Liver (tissue), 9 donors: ENCODE measurements around the gene ZMYM2. TPM values are rescaled to one million over a fixed set of nuclear protein-coding genes. Genes with fewer than 3 reads are reported as not detected.

Experiments
- DNase-seq: peaks from one replicate; pipeline ENCODE4 v3.0.0-alpha.2; 2017; ENCODE audit warnings: low spot score
- H3K27ac ChIP-seq, 2 donors: one replicate each; pipeline ENCODE4 v1.7.0; 2013; ENCODE audit warnings: inconsistent platforms in 2 of 2, low read length in 2 of 2, control low read depth in 1 of 2, low read depth in 1 of 2, mild to moderate bottlenecking in 1 of 2
- H3K27me3 ChIP-seq, 4 donors: one replicate each; pipeline versions ENCODE4 v1.6.1 to v1.7.0; 2013; ENCODE audit warnings: low read length in 3 of 4, inconsistent platforms in 1 of 4, mild to moderate bottlenecking in 1 of 4, moderate library complexity in 1 of 4; ENCODE audit not compliant: control insufficient read depth in 4 of 4, insufficient read depth in 4 of 4
- H3K36me3 ChIP-seq, 4 donors: one replicate each; pipeline versions ENCODE4 v1.6.1 to v1.7.0; 2013; ENCODE audit warnings: low read length in 3 of 4, mild to moderate bottlenecking in 3 of 4, low read depth in 1 of 4, moderate library complexity in 1 of 4; ENCODE audit not compliant: control insufficient read depth in 4 of 4, insufficient read depth in 3 of 4
- H3K4me1 ChIP-seq, 4 donors: one replicate each; pipeline versions ENCODE4 v1.6.1 to v1.7.0; 2013; ENCODE audit warnings: low read length in 3 of 4, mild to moderate bottlenecking in 3 of 4, moderate library complexity in 1 of 4; ENCODE audit not compliant: control insufficient read depth in 4 of 4, insufficient read depth in 4 of 4
- H3K4me3 ChIP-seq, 3 donors: one replicate each; pipeline versions ENCODE4 v1.6.1 to v1.7.0; 2013; ENCODE audit warnings: low read length in 3 of 3, control low read depth in 1 of 3, low read depth in 1 of 3, mild to moderate bottlenecking in 1 of 3
- H3K9ac ChIP-seq, 2 donors: one replicate each; pipeline ENCODE4 v1.7.0; 2013; ENCODE audit warnings: low read length in 2 of 2, mild to moderate bottlenecking in 2 of 2, moderate library complexity in 2 of 2, control low read depth in 1 of 2, low read depth in 1 of 2
- H3K9me3 ChIP-seq, 4 donors: one replicate each; pipeline versions ENCODE4 v1.6.1 to v1.7.0; 2013; ENCODE audit warnings: low read length in 3 of 4; ENCODE audit not compliant: control insufficient read depth in 4 of 4
- ATF3 ChIP-seq: IDR thresholded peaks from 2 replicates; pipeline ENCODE4 v1.6.1; 2016; ENCODE audit warnings: antibody characterized with exemption
- CTCF ChIP-seq: fragments of 150-350 bp; IDR thresholded peaks from 2 replicates; pipeline ENCODE4 v1.5.1; 2017; ENCODE audit warnings: improper control_type of control experiment, low read depth, low read length; ENCODE audit not compliant: missing input control
- EGR1 ChIP-seq, 2 donors: IDR thresholded peaks; 2 replicates each; pipeline ENCODE4 v1.6.1; 2016 to 2018; ENCODE audit warnings: antibody characterized with exemption in 2 of 2, low read depth in 2 of 2
- FOXA1 ChIP-seq: IDR thresholded peaks from 2 replicates; pipeline ENCODE4 v1.6.1; 2016; ENCODE audit warnings: antibody characterized with exemption
- FOXA2 ChIP-seq: IDR thresholded peaks from 2 replicates; pipeline ENCODE4 v1.6.1; 2016; ENCODE audit warnings: antibody characterized with exemption
- GABPA ChIP-seq, 2 donors: IDR thresholded peaks in 1 of 2; conservative IDR thresholded peaks in 1 of 2; 2 replicates each; pipeline ENCODE4 v1.6.1; 2016; ENCODE audit warnings: antibody characterized with exemption in 2 of 2, mild to moderate bottlenecking in 1 of 2, moderate library complexity in 1 of 2
- HNF4A ChIP-seq, 2 donors: conservative IDR thresholded peaks; 2 replicates each; pipeline ENCODE4 v1.6.1; 2016; ENCODE audit warnings: antibody characterized with exemption in 2 of 2, mild to moderate bottlenecking in 2 of 2
- HNF4G ChIP-seq: IDR thresholded peaks from 2 replicates; pipeline ENCODE4 v1.6.1; 2016; ENCODE audit warnings: antibody characterized with exemption
- JUND ChIP-seq, 2 donors: IDR thresholded peaks; 2 replicates each; pipeline ENCODE4 v1.6.1; 2016; ENCODE audit warnings: antibody characterized with exemption in 2 of 2
- MAX ChIP-seq: IDR thresholded peaks from 2 replicates; pipeline ENCODE4 v1.6.1; 2016; ENCODE audit warnings: antibody characterized with exemption
- NR2F2 ChIP-seq: IDR thresholded peaks from 2 replicates; pipeline ENCODE4 v1.6.1; 2016; ENCODE audit warnings: antibody characterized with exemption
- RAD21 ChIP-seq, 2 donors: IDR thresholded peaks; 2 replicates each; pipeline ENCODE4 v1.6.1; 2016; ENCODE audit warnings: antibody characterized with exemption in 2 of 2, mild to moderate bottlenecking in 2 of 2
- REST ChIP-seq: IDR thresholded peaks from 2 replicates; pipeline ENCODE4 v1.6.1; 2016; ENCODE audit warnings: antibody characterized with exemption, mild to moderate bottlenecking
- RXRA ChIP-seq, 2 donors: IDR thresholded peaks; 2 replicates each; pipeline ENCODE4 v1.6.1; 2017 to 2018; ENCODE audit warnings: antibody characterized with exemption in 2 of 2, mild to moderate bottlenecking in 1 of 2
- SP1 ChIP-seq: IDR thresholded peaks from 2 replicates; pipeline ENCODE4 v1.6.1; 2018; ENCODE audit warnings: antibody characterized with exemption, mild to moderate bottlenecking
- TAF1 ChIP-seq: conservative IDR thresholded peaks from 2 replicates; pipeline ENCODE4 v1.6.1; 2016; ENCODE audit warnings: antibody characterized with exemption, mild to moderate bottlenecking
- YY1 ChIP-seq: IDR thresholded peaks from 2 replicates; pipeline ENCODE4 v1.6.1; 2016; ENCODE audit warnings: antibody characterized with exemption, mild to moderate bottlenecking
- ZBTB33 ChIP-seq: IDR thresholded peaks from 2 replicates; pipeline ENCODE4 v1.6.1; 2016; ENCODE audit warnings: antibody characterized with exemption
- WGBS: extraction: QIAGEN DNeasy Blood & Tissue Kit; methylation state at CpG from one replicate; pipeline ENCODE4 v1.1.7; 2013; 5-methylcytosine and 5-hydroxymethylcytosine counted together
- polyA plus RNA-seq, 2 donors: library from polyadenylated mRNA; stranded (reverse) in 1 of 2; unstranded in 1 of 2; fragments of 200-250 nt in 1 of 2; fragments of >200 nt in 1 of 2; fragmentation: Nextera tagmentation in 1 of 2; extraction: Ambion mirVana in 1 of 2; gene quantifications; one replicate each; pipeline versions ENCODE4 v1.2.1 to v1.2.3, GENCODE V29; 2013 to 2015
- total RNA-seq, 2 donors: library from RNA; depleted of rRNA; stranded (reverse); fragments of >200 nt; gene quantifications; one replicate each; pipeline ENCODE4 v1.2.3, GENCODE V29; 2014
- donor health status: healthy.
- donor health status: healthy.
- donor health status: healthy.
- donor health status: healthy.
- donor health status: healthy.

Gene ZMYM2
- total and polyA plus RNA-seq, 4 donors = 8.7 to 40.8 (median 18.5) TPM

- peak overlapping the region; percentile 95 to 98 for H3K27ac ChIP-seq
- TF ChIP-seq NR2F2 (peak; percentile 22), RXRA (IDR thresholded peaks at IDR 0.05) (peak; percentile 17 to 40), JUND (IDR thresholded peaks at IDR 0.05) (no peak), RAD21 (IDR thresholded peaks at IDR 0.05) (peak; percentile 81), ZBTB33 (no peak), HNF4A (conservative IDR thresholded peaks at IDR 0.05) (peak; percentile 23 to 48), HNF4G (no peak), YY1 (peak; percentile 47), GABPA (IDR thresholded peaks at IDR 0.05 in 1 of 2, conservative IDR thresholded peaks at IDR 0.05 in 1 of 2) (no peak), TAF1 (no peak), ATF3 (peak; percentile 41), EGR1 (IDR thresholded peaks at IDR 0.05; ENCODE audit: low read depth in 2 of 2) (no peak), REST (no peak), FOXA1 (peak; percentile 30), SP1 (peak; percentile 52), FOXA2 (no peak), MAX (peak; percentile 27), CTCF (peak; percentile 90)
Measured at GRCh38 chr13:19959831-19960652, 1.5 kb downstream of the ZMYM2 start.

More at GRCh38 chr13:19959831-19960652, 1.5 kb downstream of the ZMYM2 start:
- 2% methylated on average over 13 of the region's 13 CpGs for WGBS
- H3K9me3 ChIP-seq = no peaks in the 10 kb centered on the region
- peak overlapping the region; percentile 94 to 97 (median 94) for H3K4me3 ChIP-seq
- peaks cover 0 to 6% (median 3%) of the 10 kb centered on the region in 4 donors for H3K36me3 ChIP-seq
- no peaks in the 10 kb centered on the region for H3K27me3 ChIP-seq
- H3K9ac ChIP-seq = peak overlapping the region; percentile 84 to 87
- H3K4me1 ChIP-seq = peaks cover 4 to 34% (median 25%) of the 10 kb centered on the region in 4 donors
- DNase-seq = peak; percentile 75
